AG04449 (cell line): ENCODE measurements around the gene ANKRD45.

Source experiments
- CTCF ChIA-PET: fragments of 350-600 bp; formaldehyde crosslinking; extraction: SDS; loops from one replicate; lab custom pipeline; 2021; ENCODE audit warnings: antibody characterized with exemption; lab: Yijun Ruan, JAX
- POLR2A ChIA-PET: fragments of 400-600, 350-600 bp; formaldehyde crosslinking; extraction: SDS; loops from one replicate; lab custom pipeline; 2020; ENCODE audit warnings: antibody characterized with exemption, inconsistent platforms; lab: Yijun Ruan, JAX
- DNase-seq: peaks from one replicate; pipeline ENCODE4 v3.0.0-alpha.2; 2010; ENCODE audit warnings: low read depth, low spot score
- H3K4me3 ChIP-seq: 2 replicates; pipeline ENCODE4 v1.5.1; 2011; ENCODE audit warnings: low read depth, mild to moderate bottlenecking, control low read depth, low read length
- TF ChIP-seq, protein P1 (sequence below): IDR thresholded peaks from one replicate; pipeline ENCODE4 v1.5.1; 2011; ENCODE audit warnings: mild to moderate bottlenecking, moderate library complexity, low read length, control low read depth, inconsistent platforms; ENCODE audit not compliant: insufficient read depth; ENCODE audit errors: missing control alignments

ANKRD45 gene

DNA sequence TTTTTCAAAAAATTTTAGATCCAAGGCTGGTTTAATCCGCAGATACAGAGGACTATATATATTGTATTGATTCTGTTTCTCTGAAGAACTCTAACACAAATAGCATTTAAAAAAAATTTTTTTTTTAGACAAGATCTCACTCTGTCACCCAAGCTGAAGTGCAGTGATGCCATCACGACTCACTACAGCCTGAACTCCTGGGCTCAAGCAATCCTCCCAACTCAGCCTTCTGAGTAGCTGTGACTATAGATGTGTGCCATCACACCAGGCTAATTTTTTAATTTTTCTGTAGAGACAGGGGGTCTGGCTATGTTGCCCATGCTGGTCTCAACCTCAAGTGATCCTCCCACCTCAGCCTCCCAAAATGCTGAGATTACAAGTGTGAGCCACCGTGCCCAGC is 3.0 kb downstream of the ANKRD45 start:
- CTCF ChIA-PET, result no interaction called here
- POLR2A ChIA-PET, result no interaction called here
- no peak overlapping the region for H3K4me3 ChIP-seq
- TF ChIP-seq, protein P1, sequence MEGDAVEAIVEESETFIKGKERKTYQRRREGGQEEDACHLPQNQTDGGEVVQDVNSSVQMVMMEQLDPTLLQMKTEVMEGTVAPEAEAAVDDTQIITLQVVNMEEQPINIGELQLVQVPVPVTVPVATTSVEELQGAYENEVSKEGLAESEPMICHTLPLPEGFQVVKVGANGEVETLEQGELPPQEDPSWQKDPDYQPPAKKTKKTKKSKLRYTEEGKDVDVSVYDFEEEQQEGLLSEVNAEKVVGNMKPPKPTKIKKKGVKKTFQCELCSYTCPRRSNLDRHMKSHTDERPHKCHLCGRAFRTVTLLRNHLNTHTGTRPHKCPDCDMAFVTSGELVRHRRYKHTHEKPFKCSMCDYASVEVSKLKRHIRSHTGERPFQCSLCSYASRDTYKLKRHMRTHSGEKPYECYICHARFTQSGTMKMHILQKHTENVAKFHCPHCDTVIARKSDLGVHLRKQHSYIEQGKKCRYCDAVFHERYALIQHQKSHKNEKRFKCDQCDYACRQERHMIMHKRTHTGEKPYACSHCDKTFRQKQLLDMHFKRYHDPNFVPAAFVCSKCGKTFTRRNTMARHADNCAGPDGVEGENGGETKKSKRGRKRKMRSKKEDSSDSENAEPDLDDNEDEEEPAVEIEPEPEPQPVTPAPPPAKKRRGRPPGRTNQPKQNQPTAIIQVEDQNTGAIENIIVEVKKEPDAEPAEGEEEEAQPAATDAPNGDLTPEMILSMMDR, result no peak
- DNase-seq, result no peak

DNA sequence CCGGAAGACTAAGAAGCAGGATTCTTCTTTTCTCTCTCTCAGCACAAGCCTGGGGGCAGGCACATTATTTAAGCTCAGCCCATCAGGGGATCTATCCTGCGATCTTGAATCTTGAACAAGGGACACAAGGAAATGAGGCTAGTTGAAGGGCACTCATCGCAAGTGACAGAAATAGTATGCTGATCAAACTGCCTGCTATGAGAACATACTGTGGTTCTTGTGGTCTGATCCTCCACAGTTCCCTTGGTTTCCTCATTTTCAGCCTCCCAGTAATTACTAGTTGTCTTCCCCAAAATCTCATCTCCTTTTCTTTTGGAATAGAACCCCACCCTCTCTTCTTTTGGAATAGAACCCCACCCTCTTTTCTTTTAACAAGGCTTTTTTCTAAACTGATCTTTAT is 6.5 kb downstream of the ANKRD45 start:
- ChIA-PET CTCF (no interaction called here), POLR2A (no interaction called here)
- no peak overlapping the region for H3K4me3 ChIP-seq
- DNase-seq, result no peak
- TF ChIP-seq, protein P1, result no peak

DNA sequence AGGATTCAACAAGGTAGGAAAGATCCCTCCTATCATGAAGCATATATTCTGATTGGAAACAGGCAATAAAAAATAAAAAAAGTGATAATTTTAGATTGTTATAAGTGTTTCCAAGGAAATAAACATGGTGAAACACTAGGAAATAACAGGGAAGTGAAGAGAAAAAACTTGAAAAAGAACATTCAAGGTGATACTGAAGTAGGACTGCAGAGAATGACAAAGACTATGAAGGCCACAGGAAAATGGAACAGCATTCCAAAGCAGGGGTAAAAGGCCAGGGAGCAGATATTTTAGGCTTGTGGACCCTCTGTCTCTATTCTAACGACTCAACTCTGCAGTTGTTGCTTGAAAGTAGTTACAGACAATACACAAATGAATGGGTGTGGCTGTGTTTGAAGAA is 7.9 kb downstream of the ANKRD45 start:
- CTCF ChIA-PET, result no interaction called here
- H3K4me3 ChIP-seq, result no peak overlapping the region

DNA sequence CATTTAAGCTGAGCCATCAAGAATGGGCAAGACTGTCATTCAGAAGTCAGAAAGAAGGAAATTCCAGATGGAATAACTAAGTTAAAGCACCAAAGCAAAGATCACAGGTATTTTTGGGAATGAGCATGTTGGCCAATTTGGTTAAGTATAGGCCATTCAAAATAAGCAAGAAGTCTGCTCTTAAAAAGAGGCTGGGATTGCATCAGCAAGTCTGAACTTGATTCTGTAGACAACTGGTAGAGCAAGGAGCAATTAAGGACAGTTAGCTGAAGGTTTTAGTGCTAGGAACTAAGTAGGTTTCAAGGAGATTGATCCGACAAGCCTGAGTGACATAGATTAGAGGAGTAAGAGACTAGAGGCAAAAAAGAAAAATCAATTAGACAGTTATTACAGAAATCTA is 8.4 kb downstream of the ANKRD45 start:
- TF ChIP-seq, protein P1, result no peak
- H3K4me3 ChIP-seq, result no peak overlapping the region
- CTCF ChIA-PET, result no interaction called here
- POLR2A ChIA-PET, result no interaction called here
- no peak for DNase-seq

More for the DNA sequence above, 7.9 kb downstream of the ANKRD45 start:
- no peak for DNase-seq
- TF ChIP-seq, protein P1, result no peak
- POLR2A ChIA-PET, result no interaction called here

DNA sequence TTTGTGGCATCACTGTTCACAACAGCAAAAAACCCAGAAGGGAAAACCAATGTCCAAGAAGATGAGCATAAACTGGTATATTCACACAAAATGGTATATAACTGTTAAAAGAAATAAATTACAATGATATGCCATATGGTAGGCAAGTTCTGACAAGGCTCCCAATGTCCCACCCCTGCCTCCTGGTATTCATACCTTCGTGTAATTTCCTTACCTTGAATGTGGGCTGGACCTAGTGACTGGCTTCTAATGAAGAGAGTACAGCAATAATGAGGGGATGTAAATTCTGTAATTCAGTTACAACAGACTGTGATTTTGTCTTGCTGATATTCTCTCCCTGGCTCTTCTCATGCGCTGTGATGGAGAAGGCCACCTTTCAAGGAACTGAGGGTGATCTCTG is 9.3 kb downstream of the ANKRD45 start:
- POLR2A ChIA-PET, result no interaction called here
- CTCF ChIA-PET, result no interaction called here
- no peak overlapping the region for H3K4me3 ChIP-seq
- DNase-seq, result no peak
- TF ChIP-seq, protein P1, result no peak

DNA sequence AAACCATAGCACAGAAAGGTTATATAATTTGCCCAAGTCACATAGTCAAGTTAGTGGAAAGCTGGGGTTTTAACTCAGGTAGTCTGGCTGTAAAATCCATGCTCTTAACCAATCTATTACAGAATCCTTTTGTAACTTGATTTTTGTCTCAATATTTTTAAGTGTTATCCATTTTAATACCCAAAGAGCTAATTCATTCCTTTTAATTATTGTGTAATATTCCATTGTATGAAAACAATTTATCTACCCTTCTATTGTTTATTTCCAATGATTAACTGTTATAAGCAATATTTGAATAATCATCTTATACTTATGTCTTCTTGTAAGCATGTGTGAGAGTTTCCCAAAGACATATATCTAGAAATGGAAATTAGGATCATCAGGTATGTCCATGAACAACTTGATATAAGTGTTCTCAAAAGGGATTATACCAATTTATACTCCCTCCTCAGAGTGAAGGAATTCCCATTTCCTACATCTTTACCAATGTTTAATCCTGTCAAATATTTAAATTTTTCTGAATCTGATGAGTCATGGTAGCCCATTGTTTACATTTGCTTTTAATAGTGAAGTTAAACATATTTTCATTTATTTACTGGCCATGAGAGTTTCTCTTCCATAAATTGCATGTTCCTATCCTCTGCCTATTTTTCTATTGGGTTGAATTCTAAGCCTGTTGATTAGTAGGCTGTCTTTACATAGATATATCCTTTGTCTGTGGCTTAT is 20.6 kb downstream of the ANKRD45 start:
- no peak overlapping the region for H3K4me3 ChIP-seq
- ChIA-PET POLR2A (no interaction called here), CTCF (no interaction called here)
- DNase-seq, result no peak
- TF ChIP-seq, protein P1, result no peak
